CD4-positive, alpha-beta T cell (primary cell): ENCODE data around the gene SSC4D. TPM values are rescaled to one million over a fixed set of nuclear protein-coding genes. Genes with fewer than 3 reads are reported as not detected.
"Not testable (repeated sequence)": the region's sequence is repeated elsewhere in the genome, so short reads cannot be mapped to it uniquely, and the experiment has no call there.

Experiments used
- ATAC-seq: fragments of 200-7000 bp; cut with Tn5 transposase; one replicate; pipeline ENCODE4 v1.10.0; 2022; ENCODE audit warnings: mild to moderate bottlenecking; ENCODE audit not compliant: poor library complexity
- CTCF ChIA-PET: fragments of 350-600 bp; sonication (Branson Sonifier 250); formaldehyde crosslinking; loops from one replicate; lab custom pipeline; 2021; ENCODE audit warnings: antibody characterized with exemption, inconsistent platforms; lab: Charles Lee
- POLR2A ChIA-PET: fragments of 350-600 bp; sonication (Branson Sonifier 250); formaldehyde crosslinking; loops from one replicate; lab custom pipeline; 2021; ENCODE audit warnings: antibody characterized with exemption, inconsistent platforms; lab: Charles Lee
- DNase-seq, 14 experiments: peaks; one replicate each; pipeline ENCODE4 v3.0.0-alpha.2; 2013 to 2020; ENCODE audit warnings: mixed read lengths in 2 of 14
- H3K27ac ChIP-seq, 2 donors: one replicate each; pipeline versions ENCODE4 v1.5.1 to v1.7.0; 2013; ENCODE audit warnings: low read length in 2 of 2, low read depth in 1 of 2, mild to moderate bottlenecking in 1 of 2
- H3K27me3 ChIP-seq, 2 experiments: 1 replicate in 1 of 2; 2 replicates in 1 of 2; pipeline versions ENCODE4 v1.6.1 to v1.7.0; 2013; ENCODE audit warnings: low read length in 2 of 2, control low read depth in 1 of 2, mild to moderate bottlenecking in 1 of 2, moderate library complexity in 1 of 2; ENCODE audit not compliant: insufficient read depth in 2 of 2, control insufficient read depth in 1 of 2
- H3K36me3 ChIP-seq: one replicate; pipeline ENCODE4 v1.6.1; 2013; ENCODE audit warnings: low read length, control low read depth; ENCODE audit not compliant: insufficient read depth
- H3K4me1 ChIP-seq: one replicate; pipeline ENCODE4 v1.6.1; 2013; ENCODE audit warnings: low read length, control low read depth; ENCODE audit not compliant: insufficient read depth
- H3K4me3 ChIP-seq: one replicate; pipeline ENCODE4 v1.5.1; 2013; ENCODE audit warnings: mild to moderate bottlenecking, low read length, moderate library complexity
- H3K9me3 ChIP-seq, 2 experiments: 1 replicate in 1 of 2; 2 replicates in 1 of 2; pipeline versions ENCODE4 v1.6.1 to v1.7.0; 2013; ENCODE audit warnings: low read length in 2 of 2, mild to moderate bottlenecking in 2 of 2, control low read depth in 1 of 2, moderate library complexity in 1 of 2; ENCODE audit not compliant: control insufficient read depth in 1 of 2, insufficient read depth in 1 of 2
- H3K27ac Mint-ChIP-seq: one replicate; pipeline ENCODE4 v1.8.0; 2020; ENCODE audit warnings: mixed read lengths
- H3K27me3 Mint-ChIP-seq: one replicate; pipeline ENCODE4 v1.8.0; 2021; ENCODE audit warnings: mixed read lengths
- H3K36me3 Mint-ChIP-seq: one replicate; pipeline ENCODE4 v1.8.0; 2021; ENCODE audit warnings: low read depth, mixed read lengths
- H3K4me1 Mint-ChIP-seq: one replicate; pipeline ENCODE4 v1.8.0; 2021; ENCODE audit warnings: low read depth, mixed read lengths
- H3K4me3 Mint-ChIP-seq: one replicate; pipeline ENCODE4 v1.8.0; 2020; ENCODE audit warnings: mild to moderate bottlenecking, mixed read lengths
- H3K9me3 Mint-ChIP-seq: one replicate; pipeline ENCODE4 v1.8.0; 2020; ENCODE audit warnings: mixed read lengths
- intact Hi-C, 2 experiments: fragments of 100-400 bp; cut with DNase I in 1 of 2; cut with micrococcal nuclease in 1 of 2; formaldehyde crosslinking; loops; one replicate each; pipeline versions ENCODE4 v1.15.1 to v1.9.0; 2023 to 2025; cut with DNase I, micrococcal nuclease
- total RNA-seq, 174 experiments: library from RNA in 2 of 174; stranded (reverse) in 2 of 174; gene quantifications; one replicate each; pipeline ENCODE4 v1.2.3 and lab custom pipeline; 2021 to 2026
- TF ChIP-seq, protein P1 (sequence below): fragments of 200-600 bp; IDR thresholded peaks from one replicate; pipeline ENCODE4 v1.8.0; 2022; ENCODE audit warnings: antibody characterized with exemption, mild to moderate bottlenecking

SSC4D gene
- total RNA-seq, 2 experiments from 2014 or later = not detected

- no peaks in the 10 kb centered on the region for H3K9me3 Mint-ChIP-seq
- DNase-seq (peak; percentile 81 to 97 (median 90)), ATAC-seq (peak; percentile 81)
- peaks cover 33% of the 10 kb centered on the region for H3K4me1 ChIP-seq
- intact Hi-C loops = loop anchor here (5.0 to 10.0 kb wide), 4 partner anchors 36 to 1141 kb away; partner anchors contain the start of genes HIP1 (in 1 of the 2), POR (in 1 of the 2), PTPN12 (in 1 of the 2) and YWHAG (in 1 of the 2)
- TF ChIP-seq, protein P1, sequence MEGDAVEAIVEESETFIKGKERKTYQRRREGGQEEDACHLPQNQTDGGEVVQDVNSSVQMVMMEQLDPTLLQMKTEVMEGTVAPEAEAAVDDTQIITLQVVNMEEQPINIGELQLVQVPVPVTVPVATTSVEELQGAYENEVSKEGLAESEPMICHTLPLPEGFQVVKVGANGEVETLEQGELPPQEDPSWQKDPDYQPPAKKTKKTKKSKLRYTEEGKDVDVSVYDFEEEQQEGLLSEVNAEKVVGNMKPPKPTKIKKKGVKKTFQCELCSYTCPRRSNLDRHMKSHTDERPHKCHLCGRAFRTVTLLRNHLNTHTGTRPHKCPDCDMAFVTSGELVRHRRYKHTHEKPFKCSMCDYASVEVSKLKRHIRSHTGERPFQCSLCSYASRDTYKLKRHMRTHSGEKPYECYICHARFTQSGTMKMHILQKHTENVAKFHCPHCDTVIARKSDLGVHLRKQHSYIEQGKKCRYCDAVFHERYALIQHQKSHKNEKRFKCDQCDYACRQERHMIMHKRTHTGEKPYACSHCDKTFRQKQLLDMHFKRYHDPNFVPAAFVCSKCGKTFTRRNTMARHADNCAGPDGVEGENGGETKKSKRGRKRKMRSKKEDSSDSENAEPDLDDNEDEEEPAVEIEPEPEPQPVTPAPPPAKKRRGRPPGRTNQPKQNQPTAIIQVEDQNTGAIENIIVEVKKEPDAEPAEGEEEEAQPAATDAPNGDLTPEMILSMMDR = no peak
- H3K27ac Mint-ChIP-seq = peak overlapping the region; percentile 88
- peaks cover 22% of the 10 kb centered on the region for H3K4me1 Mint-ChIP-seq
- peak overlapping the region; percentile 42 to 46 for H3K27ac ChIP-seq
- H3K36me3 ChIP-seq = no peaks in the 10 kb centered on the region
- POLR2A ChIA-PET = interaction anchor here (0.6 to 3.6 kb wide), 5 partner anchors 34 to 227 kb away, joined by 3 to 27 read pairs (median 4); partner anchors contain the start of gene YWHAG
- H3K27me3 Mint-ChIP-seq = no peaks in the 10 kb centered on the region
- peak overlapping the region; percentile 60 for H3K4me3 ChIP-seq
- no peaks in the 10 kb centered on the region for H3K9me3 ChIP-seq
- CTCF ChIA-PET = interaction anchor here (1.1 kb wide), 1 partner anchor 79 kb away, joined by 3 read pairs; no protein-coding TSS in a partner anchor
- H3K36me3 Mint-ChIP-seq = no peaks in the 10 kb centered on the region
- H3K4me3 Mint-ChIP-seq = peak overlapping the region; percentile 88
- H3K27me3 ChIP-seq = no peaks in the 10 kb centered on the region
Observed at GRCh38 chr7:76393116-76394031, 16.1 kb downstream of the SSC4D start.

GRCh38 chr7:76392531-76393115 is 16.9 kb downstream of the SSC4D start:
- peaks cover 28% of the 10 kb centered on the region for H3K4me1 ChIP-seq
- no peak for DNase-seq
- TF ChIP-seq, protein P1 = no peak
- H3K36me3 Mint-ChIP-seq = no peaks in the 10 kb centered on the region
- H3K27me3 Mint-ChIP-seq = no peaks in the 10 kb centered on the region
- H3K27ac Mint-ChIP-seq = peak overlapping the region; percentile 88
- H3K9me3 ChIP-seq = no peaks in the 10 kb centered on the region
- H3K4me3 ChIP-seq = peak overlapping the region; percentile 60
- peak; percentile 41 for ATAC-seq
- H3K27me3 ChIP-seq = no peaks in the 10 kb centered on the region
- POLR2A ChIA-PET = interaction anchor here (0.6 to 3.6 kb wide), 5 partner anchors 34 to 226 kb away, joined by 3 to 27 read pairs (median 4); partner anchors contain the start of gene YWHAG
- H3K4me3 Mint-ChIP-seq = peak overlapping the region; percentile 88
- H3K9me3 Mint-ChIP-seq = no peaks in the 10 kb centered on the region
- H3K4me1 Mint-ChIP-seq = peaks cover 16% of the 10 kb centered on the region
- H3K36me3 ChIP-seq = no peaks in the 10 kb centered on the region
- intact Hi-C loops = loop anchor here (1.0 to 10.0 kb wide), 5 partner anchors 31 to 1142 kb away; partner anchors contain the start of genes HIP1 (in 1 of the 2), POR (in 1 of the 2), PTPN12 (in 1 of the 2) and YWHAG (in 1 of the 2)
- CTCF ChIA-PET = interaction anchor here (1.1 kb wide), 1 partner anchor 78 kb away, joined by 3 read pairs; no protein-coding TSS in a partner anchor
- H3K27ac ChIP-seq = peak overlapping the region in 1 of 2 donors; percentile 42

DNA sequence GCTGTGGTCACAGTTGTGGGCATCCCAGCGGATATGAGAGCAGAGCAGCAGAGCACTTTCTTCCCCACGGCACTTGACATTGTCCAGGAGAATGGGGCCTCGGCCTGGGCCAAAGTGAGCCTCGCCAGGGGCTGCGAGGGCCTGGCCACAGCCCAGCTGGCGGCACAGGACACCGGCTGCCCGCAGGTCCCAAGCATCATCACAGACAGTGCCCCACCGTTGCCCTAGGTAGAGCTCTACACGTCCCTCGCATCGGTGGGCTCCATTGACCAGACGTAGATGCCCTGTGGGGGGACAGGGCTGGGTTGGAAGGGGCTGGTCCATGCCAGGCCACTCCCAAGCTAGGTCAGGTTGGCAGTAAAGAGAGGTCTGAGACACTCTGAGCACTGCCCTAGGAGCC is 19.4 kb downstream of the SSC4D start:
- Mint-ChIP-seq H3K9me3 (no peaks in the 10 kb centered on the region), H3K4me3 (no peak overlapping the region), H3K27me3 (no peaks in the 10 kb centered on the region), H3K36me3 (no peaks in the 10 kb centered on the region), H3K4me1 (peaks cover 7% of the 10 kb centered on the region), H3K27ac (no peak overlapping the region)
- Histone ChIP-seq H3K27me3 (no peaks in the 10 kb centered on the region), H3K9me3 (no peaks in the 10 kb centered on the region), H3K27ac (no peak overlapping the region), H3K36me3 (no peaks in the 10 kb centered on the region), H3K4me3 (no peak overlapping the region), H3K4me1 (peaks cover 14% of the 10 kb centered on the region)
- intact Hi-C loops = loop anchor here (5.0 to 10.0 kb wide), 4 partner anchors 33 to 1145 kb away; partner anchors contain the start of genes HIP1 (in 1 of the 2), POR (in 1 of the 2), PTPN12 (in 1 of the 2) and YWHAG (in 1 of the 2)
- CTCF ChIA-PET = no interaction called here
- POLR2A ChIA-PET = no interaction called here
- no peak for DNase-seq
- TF ChIP-seq, protein P1 = no peak
- ATAC-seq = no peak

DNA sequence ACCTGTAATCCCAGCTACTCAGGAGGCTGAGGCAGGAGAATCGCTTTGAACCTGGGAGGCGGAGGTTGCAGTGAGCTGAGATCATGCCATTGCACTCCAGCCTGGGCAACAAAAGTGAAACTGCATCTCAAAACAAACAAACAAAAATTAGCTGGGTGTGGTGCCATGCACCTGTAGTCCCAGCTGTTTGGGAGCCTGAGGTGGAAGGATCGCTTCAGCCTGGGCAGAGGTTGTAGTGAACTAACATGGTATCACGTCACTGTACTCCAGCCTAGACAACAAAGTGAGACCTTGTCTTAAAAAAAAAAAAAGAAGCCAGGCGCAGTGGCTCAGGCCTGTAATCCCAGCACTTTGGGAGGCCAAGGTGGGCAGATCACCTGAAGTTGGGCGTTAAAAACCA is 21.7 kb downstream of the SSC4D start:
- H3K27me3 ChIP-seq, H3K4me3 ChIP-seq, ATAC-seq, H3K27ac ChIP-seq, CTCF ChIA-PET, H3K27me3 Mint-ChIP-seq, H3K36me3 ChIP-seq, H3K27ac Mint-ChIP-seq, intact Hi-C loops, H3K4me1 Mint-ChIP-seq, H3K4me3 Mint-ChIP-seq, H3K36me3 Mint-ChIP-seq, DNase-seq, H3K4me1 ChIP-seq, H3K9me3 Mint-ChIP-seq, H3K9me3 ChIP-seq: not testable (repeated sequence)
- POLR2A ChIA-PET = interaction anchor here (0.7 kb wide), 1 partner anchor 23 kb away, joined by 3 read pairs; no protein-coding TSS in a partner anchor
